H9 (cell line): ENCODE results near the gene SDHAF2. TPM values are rescaled to one million over a fixed set of nuclear protein-coding genes. Genes with fewer than 3 reads are reported as not detected.
"Not testable (repeated sequence)": the region's sequence is repeated elsewhere in the genome, so short reads cannot be mapped to it uniquely, and the experiment has no call there.

ENCODE experiments used
- DNase-seq: peaks from one replicate; pipeline ENCODE4 v3.0.0-alpha.2; 2017
- H2AFZ ChIP-seq: one replicate; pipeline ENCODE4 v1.6.1; 2013; ENCODE audit warnings: mild to moderate bottlenecking, low read length, control low read depth, moderate library complexity
- H2AK5ac ChIP-seq: 2 replicates; pipeline ENCODE4 v1.6.1; 2013; ENCODE audit warnings: low read length, control low read depth, mixed read lengths; ENCODE audit not compliant: insufficient read length
- H2BK120ac ChIP-seq: one replicate; pipeline ENCODE4 v1.6.1; 2013; ENCODE audit warnings: low read depth, mild to moderate bottlenecking, low read length, control low read depth, inconsistent platforms; ENCODE audit not compliant: poor library complexity, severe bottlenecking
- H2BK12ac ChIP-seq: 2 replicates; pipeline ENCODE4 v1.6.1; 2013; ENCODE audit warnings: low read length, control low read depth, mixed read lengths, low read depth; ENCODE audit not compliant: insufficient read length
- H2BK15ac ChIP-seq: 2 replicates; pipeline ENCODE4 v1.6.1; 2013; ENCODE audit warnings: low read depth, low read length, control low read depth
- H2BK20ac ChIP-seq: one replicate; pipeline ENCODE4 v1.6.1; 2013; ENCODE audit warnings: low read depth, mild to moderate bottlenecking, low read length, control low read depth, inconsistent platforms; ENCODE audit not compliant: poor library complexity, severe bottlenecking
- H2BK5ac ChIP-seq: 2 replicates; pipeline ENCODE4 v1.6.1; 2013; ENCODE audit warnings: low read length, control low read depth, mixed read lengths; ENCODE audit not compliant: insufficient read length
- H3K14ac ChIP-seq: 2 replicates; pipeline ENCODE4 v1.6.1; 2013; ENCODE audit warnings: low read length, control low read depth; ENCODE audit not compliant: insufficient read depth
- H3K18ac ChIP-seq: 2 replicates; pipeline ENCODE4 v1.6.1; 2013; ENCODE audit warnings: low read depth, mild to moderate bottlenecking, mixed read lengths, low read length, control low read depth; ENCODE audit not compliant: insufficient read length
- H3K23ac ChIP-seq: 2 replicates; pipeline ENCODE4 v1.6.1; 2013; ENCODE audit warnings: low read length, control low read depth, mixed read lengths, low read depth; ENCODE audit not compliant: insufficient read length
- H3K23me2 ChIP-seq: 2 replicates; pipeline ENCODE4 v1.6.1; 2013; ENCODE audit warnings: low read depth, mild to moderate bottlenecking, mixed read lengths, low read length, control low read depth; ENCODE audit not compliant: insufficient read length, poor library complexity, severe bottlenecking
- H3K27ac ChIP-seq: 2 replicates; pipeline ENCODE4 v1.5.1; 2013; ENCODE audit warnings: low read length, control low read depth, mixed read lengths, low read depth; ENCODE audit not compliant: insufficient read length
- H3K27me3 ChIP-seq: 2 replicates; pipeline ENCODE4 v1.6.1; 2013; ENCODE audit warnings: low read length, control low read depth, inconsistent platforms; ENCODE audit not compliant: insufficient read depth
- H3K4ac ChIP-seq: 2 replicates; pipeline ENCODE4 v1.6.1; 2013; ENCODE audit warnings: low read depth, mild to moderate bottlenecking, control low read depth, inconsistent platforms, low read length, moderate library complexity
- H3K4me1 ChIP-seq: 2 replicates; pipeline ENCODE4 v1.6.1; 2013; ENCODE audit warnings: low read length, control low read depth, inconsistent platforms; ENCODE audit not compliant: insufficient read depth
- H3K4me2 ChIP-seq: 2 replicates; pipeline ENCODE4 v1.6.1; 2013; ENCODE audit warnings: low read length, control low read depth, mixed read lengths; ENCODE audit not compliant: insufficient read length, insufficient read depth
- H3K56ac ChIP-seq: 2 replicates; pipeline ENCODE4 v1.6.1; 2013; ENCODE audit warnings: low read depth, mild to moderate bottlenecking, mixed read lengths, low read length, control low read depth; ENCODE audit not compliant: insufficient read length
- H3K79me1 ChIP-seq: 2 replicates; pipeline ENCODE4 v1.6.1; 2013; ENCODE audit warnings: low read depth, mild to moderate bottlenecking, moderate library complexity, low read length, control low read depth, inconsistent platforms; ENCODE audit not compliant: insufficient read depth, poor library complexity, severe bottlenecking
- H3K79me2 ChIP-seq: 2 replicates; pipeline ENCODE4 v1.6.1; 2013; ENCODE audit warnings: low read length, control low read depth, inconsistent platforms; ENCODE audit not compliant: insufficient read depth
- H3K9ac ChIP-seq: 2 replicates; pipeline ENCODE4 v1.6.1; 2013; ENCODE audit warnings: low read length, control low read depth, mixed read lengths; ENCODE audit not compliant: insufficient read length; ENCODE audit errors: extremely low read depth
- H3K9me3 ChIP-seq: one replicate; pipeline ENCODE4 v1.6.1; 2013; ENCODE audit warnings: low read depth, low read length, inconsistent platforms; ENCODE audit not compliant: control insufficient read depth
- H3T11ph ChIP-seq: one replicate; pipeline ENCODE4 v1.6.1; 2013; ENCODE audit warnings: mild to moderate bottlenecking, low read length, control low read depth, inconsistent platforms
- H4K20me1 ChIP-seq: one replicate; pipeline ENCODE4 v1.6.1; 2013; ENCODE audit not compliant: control insufficient read depth, insufficient read length, insufficient read depth
- H4K5ac ChIP-seq: 2 replicates; pipeline ENCODE4 v1.6.1; 2013; ENCODE audit warnings: low read depth, mild to moderate bottlenecking, mixed read lengths, low read length, control low read depth; ENCODE audit not compliant: insufficient read length
- H4K8ac ChIP-seq: replicated peaks from 2 replicates; pipeline ENCODE4 v1.6.1; 2013; ENCODE audit warnings: low read length, control low read depth, mixed read lengths, low read depth; ENCODE audit not compliant: insufficient read length
- H4K91ac ChIP-seq: 2 replicates; pipeline ENCODE4 v1.6.1; 2013; ENCODE audit warnings: low read depth, mild to moderate bottlenecking, moderate library complexity, mixed read lengths, low read length, control low read depth; ENCODE audit not compliant: insufficient read length
- H3K27ac Mint-ChIP-seq, 3 experiments: 2 replicates in 2 of 3; 3 replicates in 1 of 3; pipeline ENCODE4 v1.8.0; 2020 to 2021; ENCODE audit warnings: mixed read lengths in 3 of 3, mild to moderate bottlenecking in 1 of 3, moderate library complexity in 1 of 3
- H3K27me3 Mint-ChIP-seq: 2 replicates; pipeline ENCODE4 v1.8.0; 2021; ENCODE audit warnings: low read depth, mild to moderate bottlenecking, moderate library complexity, mixed read lengths
- H3K36me3 Mint-ChIP-seq, 3 experiments: 2 replicates in 2 of 3; 3 replicates in 1 of 3; pipeline ENCODE4 v1.8.0; 2020 to 2021; ENCODE audit warnings: low read depth in 3 of 3, mixed read lengths in 3 of 3; ENCODE audit not compliant: insufficient read depth in 1 of 3
- H3K4me1 Mint-ChIP-seq, 2 experiments: 2 replicates each; pipeline ENCODE4 v1.8.0; 2020; ENCODE audit warnings: mixed read lengths in 2 of 2
- H3K4me3 Mint-ChIP-seq, 2 experiments: 2 replicates in 1 of 2; 3 replicates in 1 of 2; pipeline ENCODE4 v1.8.0; 2020 to 2021; ENCODE audit warnings: mild to moderate bottlenecking in 2 of 2, mixed read lengths in 2 of 2, moderate library complexity in 1 of 2
- H3K9me3 Mint-ChIP-seq, 2 experiments: 2 replicates in 1 of 2; 3 replicates in 1 of 2; pipeline ENCODE4 v1.8.0; 2020; ENCODE audit warnings: mild to moderate bottlenecking in 2 of 2, mixed read lengths in 2 of 2, moderate library complexity in 1 of 2
- WGBS: extraction: QIAGEN DNeasy Blood & Tissue Kit; methylation state at CpG from one replicate; pipeline ENCODE4 v1.1.7; 2013; ENCODE audit warnings: missing lambda C conversion rate, low lambda C conversion rate, mixed read lengths; ENCODE audit not compliant: insufficient read length; ENCODE audit errors: extremely low coverage; 5-methylcytosine and 5-hydroxymethylcytosine counted together
- total RNA-seq: library from RNA; stranded (reverse); gene quantifications from 2 replicates; pipeline ENCODE4 v1.2.1, GENCODE V29; 2021
- TF ChIP-seq, protein P1 (sequence below): fragments of 200-600 bp; sonication (generic); conservative IDR thresholded peaks from 3 replicates; pipeline ENCODE4 v1.8.0; 2021; ENCODE audit warnings: antibody characterized with exemption, mild to moderate bottlenecking

Gene SDHAF2
- total RNA-seq, 1 experiment from 2014 or later = 41.8 TPM

DNA sequence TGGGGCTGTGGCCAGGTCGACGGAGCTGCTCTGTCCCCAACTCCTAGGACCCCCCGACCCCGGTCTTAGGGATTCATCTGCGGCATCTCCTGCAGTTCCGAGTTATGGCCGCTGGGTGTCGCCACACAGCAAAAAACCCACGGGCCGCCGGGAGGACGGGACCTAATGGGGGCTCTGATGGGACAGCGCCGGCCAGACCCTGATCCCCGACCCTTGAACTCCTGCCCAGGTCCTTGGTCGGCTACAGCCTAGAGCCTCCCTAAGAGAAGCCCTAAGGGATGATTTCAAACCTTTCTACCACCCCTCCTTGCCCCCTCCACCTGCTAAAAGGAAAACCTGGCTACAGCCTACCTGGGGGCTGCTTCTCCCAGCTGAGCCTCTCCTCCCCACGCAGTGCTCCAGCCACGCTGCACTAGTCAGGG lies 47.8 kb downstream of the SDHAF2 start:
- no peaks in the 10 kb centered on the region for H3K9me3 Mint-ChIP-seq
- Histone ChIP-seq H3K27ac (no peak overlapping the region), H3K27me3 (no peaks in the 10 kb centered on the region), H2BK120ac (no peak overlapping the region), H3K9me3 (no peaks in the 10 kb centered on the region), H3K23ac (no peak overlapping the region), H2BK5ac (no peak overlapping the region), H2BK15ac (no peak overlapping the region), H4K5ac (no peak overlapping the region), H2BK12ac (no peak overlapping the region), H3K18ac (no peak overlapping the region), H3K79me1 (no peaks in the 10 kb centered on the region), H4K8ac (no peak overlapping the region), H3K56ac (no peak overlapping the region), H4K20me1 (no peaks in the 10 kb centered on the region), H2AK5ac (no peak overlapping the region), H3K4me1 (no peaks in the 10 kb centered on the region), H3K79me2 (no peaks in the 10 kb centered on the region), H2BK20ac (no peak overlapping the region), H3K14ac (no peak overlapping the region; the same call in 1 of the 2 replicates), H4K91ac (no peak overlapping the region), H3K4ac (no peak overlapping the region), H3K23me2 (no peaks in the 10 kb centered on the region), H3T11ph (no peak overlapping the region), H3K4me2 (no peak overlapping the region), H2AFZ (no peak overlapping the region), H3K9ac (no peak overlapping the region)
- H3K27ac Mint-ChIP-seq = no peak overlapping the region
- peaks cover 17 to 28% of the 10 kb centered on the region in 2 experiments for H3K4me1 Mint-ChIP-seq
- H3K36me3 Mint-ChIP-seq = peaks cover 0 to 5% (median 2%) of the 10 kb centered on the region in 3 experiments; a peak in 3 of 7 replicates
- H3K27me3 Mint-ChIP-seq = peaks cover 2% of the 10 kb centered on the region
- TF ChIP-seq, protein P1, sequence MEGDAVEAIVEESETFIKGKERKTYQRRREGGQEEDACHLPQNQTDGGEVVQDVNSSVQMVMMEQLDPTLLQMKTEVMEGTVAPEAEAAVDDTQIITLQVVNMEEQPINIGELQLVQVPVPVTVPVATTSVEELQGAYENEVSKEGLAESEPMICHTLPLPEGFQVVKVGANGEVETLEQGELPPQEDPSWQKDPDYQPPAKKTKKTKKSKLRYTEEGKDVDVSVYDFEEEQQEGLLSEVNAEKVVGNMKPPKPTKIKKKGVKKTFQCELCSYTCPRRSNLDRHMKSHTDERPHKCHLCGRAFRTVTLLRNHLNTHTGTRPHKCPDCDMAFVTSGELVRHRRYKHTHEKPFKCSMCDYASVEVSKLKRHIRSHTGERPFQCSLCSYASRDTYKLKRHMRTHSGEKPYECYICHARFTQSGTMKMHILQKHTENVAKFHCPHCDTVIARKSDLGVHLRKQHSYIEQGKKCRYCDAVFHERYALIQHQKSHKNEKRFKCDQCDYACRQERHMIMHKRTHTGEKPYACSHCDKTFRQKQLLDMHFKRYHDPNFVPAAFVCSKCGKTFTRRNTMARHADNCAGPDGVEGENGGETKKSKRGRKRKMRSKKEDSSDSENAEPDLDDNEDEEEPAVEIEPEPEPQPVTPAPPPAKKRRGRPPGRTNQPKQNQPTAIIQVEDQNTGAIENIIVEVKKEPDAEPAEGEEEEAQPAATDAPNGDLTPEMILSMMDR = peak; percentile 95
- H3K4me3 Mint-ChIP-seq = no peak overlapping the region
- no CpG with 5 or more reads among the region's 18 CpGs for WGBS
- DNase-seq = peak; percentile 77

DNA sequence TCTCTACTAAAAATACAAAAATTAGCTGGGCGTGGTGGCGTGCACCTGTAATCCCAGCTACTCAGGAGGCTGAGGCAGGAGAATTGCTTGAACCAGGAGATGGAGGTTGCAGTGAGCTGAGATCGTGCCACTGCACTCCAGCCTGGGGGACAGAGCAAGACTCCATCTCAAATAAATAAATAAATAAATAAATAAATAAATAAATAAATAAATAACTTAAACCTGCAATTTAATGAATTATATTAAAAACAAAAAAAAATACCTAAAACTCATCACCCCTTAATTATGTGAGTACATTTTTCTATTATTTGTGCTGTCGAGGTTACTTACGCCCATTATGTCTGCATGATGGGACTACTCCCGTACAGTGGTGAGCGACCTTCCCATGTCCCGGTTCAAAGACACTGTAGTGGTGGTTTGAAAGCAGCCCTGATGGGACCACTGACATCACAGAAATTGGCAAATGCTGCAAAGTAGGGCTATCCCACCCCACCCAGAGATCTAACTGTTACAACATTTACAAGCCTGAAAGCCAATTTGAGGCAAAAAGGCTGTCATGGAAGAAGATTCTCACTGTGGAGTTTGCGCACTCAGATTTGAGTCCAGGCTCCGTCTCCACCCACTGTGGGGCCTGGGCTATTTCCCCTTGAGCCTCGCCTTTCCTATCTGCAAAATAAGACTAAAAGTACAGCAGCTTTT lies 49.6 kb downstream of the SDHAF2 start:
- H2BK12ac ChIP-seq, H3K79me2 ChIP-seq, H3T11ph ChIP-seq, H2BK20ac ChIP-seq, DNase-seq, H4K8ac ChIP-seq, H3K79me1 ChIP-seq, H3K9me3 ChIP-seq, H3K27me3 Mint-ChIP-seq, H3K27me3 ChIP-seq, H2BK15ac ChIP-seq, H4K20me1 ChIP-seq, H3K9ac ChIP-seq, H3K23me2 ChIP-seq, H2AFZ ChIP-seq, H4K5ac ChIP-seq, H3K4me3 Mint-ChIP-seq, H3K4me2 ChIP-seq, H3K9me3 Mint-ChIP-seq, H3K27ac Mint-ChIP-seq, H3K4ac ChIP-seq, H4K91ac ChIP-seq, H3K4me1 ChIP-seq, H3K23ac ChIP-seq, H3K36me3 Mint-ChIP-seq, H2BK5ac ChIP-seq, H3K14ac ChIP-seq, H3K56ac ChIP-seq, H3K18ac ChIP-seq, H2AK5ac ChIP-seq, H2BK120ac ChIP-seq, H3K27ac ChIP-seq: not testable (repeated sequence)
- H3K4me1 Mint-ChIP-seq = peaks cover 17 to 35% of the 10 kb centered on the region in 2 experiments
- no CpG with 5 or more reads among the region's 11 CpGs for WGBS
